ENCODE data around the gene RPL18.

- TF ChIP-seq CTCF (conservative IDR thresholded peaks at IDR 0.05; ENCODE audit: low read depth, low read length) (no peak), EZH2 (IDR thresholded peaks at IDR 0.05; ENCODE audit: low read length, unreplicated experiment) (no peak)
These were observed 46.8 kb upstream of the RPL18 start for GRCh38 chr19:48665786-48666185.
